GM19395 (cell line): Measurements from ENCODE around the gene TMEM150A.
"Not testable (repeated sequence)": the region's sequence is repeated elsewhere in the genome, so short reads cannot be mapped to it uniquely, and the experiment has no call there.

Experiments
- ATAC-seq: cut with Tn5 transposase; IDR thresholded peaks from one replicate; pipeline ENCODE4 v1.9.1; 2021; ENCODE audit warnings: mild to moderate bottlenecking, moderate library complexity; ENCODE audit not compliant: unreplicated experiment

TMEM150A gene

GRCh38 chr2:85602476-85603234 lies at the start of gene TMEM150A:
TSS of gene TMEM150A (minus strand) at chr2:85602698. CDS start at chr2:85601948, 750 bp downstream.
- peak; percentile 94 for ATAC-seq

GRCh38 chr2:85652056-85652455 lies 49.6 kb upstream of the TMEM150A start:
- ATAC-seq, result no peak

- ATAC-seq, result no peak
These were observed 48.6 kb upstream of the TMEM150A start for GRCh38 chr2:85651097-85651496.

GRCh38 chr2:85650456-85650855 lies 48.0 kb upstream of the TMEM150A start:
- ATAC-seq, result no peak

GRCh38 chr2:85649201-85650190 lies 47.0 kb upstream of the TMEM150A start:
- ATAC-seq, result no peak

- peak; percentile 29 for ATAC-seq
These were observed 46.1 kb upstream of the TMEM150A start for GRCh38 chr2:85648619-85649018.

GRCh38 chr2:85647823-85648526 lies 45.5 kb upstream of the TMEM150A start:
- ATAC-seq, result peak; percentile 79

- ATAC-seq, result no peak
These were observed 43.7 kb upstream of the TMEM150A start for GRCh38 chr2:85646166-85646565.

GRCh38 chr2:85644909-85645308 lies 42.4 kb upstream of the TMEM150A start:
- no peak for ATAC-seq

GRCh38 chr2:85642725-85643124 lies 40.2 kb upstream of the TMEM150A start:
- no peak for ATAC-seq

- ATAC-seq, result no peak
These were observed 33.1 kb upstream of the TMEM150A start for GRCh38 chr2:85635636-85636035.

GRCh38 chr2:85635011-85635410 lies 32.5 kb upstream of the TMEM150A start:
- ATAC-seq, result no peak

- no peak for ATAC-seq
These were observed 28.8 kb upstream of the TMEM150A start for GRCh38 chr2:85631316-85631715.

- no peak for ATAC-seq
These were observed 26.2 kb upstream of the TMEM150A start for GRCh38 chr2:85628658-85629057.

GRCh38 chr2:85623991-85624390 lies 21.5 kb upstream of the TMEM150A start:
- no peak for ATAC-seq

- no peak for ATAC-seq
These were observed 18.8 kb upstream of the TMEM150A start for GRCh38 chr2:85621338-85621737.

GRCh38 chr2:85619617-85620016 lies 17.1 kb upstream of the TMEM150A start:
- no peak for ATAC-seq

GRCh38 chr2:85617723-85618122 lies 15.2 kb upstream of the TMEM150A start:
- not testable (repeated sequence) for ATAC-seq

GRCh38 chr2:85615413-85615728 lies 12.9 kb upstream of the TMEM150A start:
- no peak for ATAC-seq

GRCh38 chr2:85614757-85615156 lies 12.3 kb upstream of the TMEM150A start:
- ATAC-seq, result not testable (repeated sequence)
